IMR-90 (cell line): ENCODE measurements around the gene RNF215. TPM values are rescaled to one million over a fixed set of nuclear protein-coding genes. Genes with fewer than 3 reads are reported as not detected.

Source experiments
- ATAC-seq: fragments of 200-7000 bp; cut with Tn5 transposase; 2 replicates; pipeline ENCODE4 v1.9.1; 2020; ENCODE audit warnings: low read depth, mild to moderate bottlenecking, moderate library complexity
- BruUV-seq: library from RNA; stranded (reverse); fragments of 400-500 nt; replicated peaks from 2 replicates; lab custom pipeline; 2021; lab: Mats Ljungman, UMichigan
- CTCF ChIA-PET: fragments of 300-600 bp; formaldehyde crosslinking; extraction: SDS; loops from one replicate; lab custom pipeline; 2021; ENCODE audit warnings: antibody characterized with exemption; lab: Yijun Ruan, JAX
- POLR2A ChIA-PET: fragments of 300-600 bp; sonication (Branson Sonifier 250); formaldehyde crosslinking; loops from one replicate; lab custom pipeline; 2022; ENCODE audit warnings: antibody characterized with exemption; ENCODE audit not compliant: unreplicated experiment; lab: Charles Lee
- DNase-seq: peaks from one replicate; pipeline ENCODE4 v3.0.0; 2013
- H2AFZ ChIP-seq: replicated peaks from 2 replicates; pipeline ENCODE3; 2013; ENCODE audit warnings: low read length, mild to moderate bottlenecking; ENCODE audit not compliant: poor library complexity
- H2AK5ac ChIP-seq: 2 replicates; pipeline ENCODE4 v1.6.1; 2013; ENCODE audit warnings: low read depth, low read length, inconsistent platforms
- H2AK9ac ChIP-seq: replicated peaks from 2 replicates; pipeline ENCODE3; 2013; ENCODE audit warnings: mild to moderate bottlenecking, low read depth, low read length, moderate library complexity; ENCODE audit not compliant: poor library complexity
- H2BK120ac ChIP-seq: 2 replicates; pipeline ENCODE4 v1.6.1; 2013; ENCODE audit warnings: low read depth, low read length, inconsistent platforms
- H2BK15ac ChIP-seq: 3 replicates; pipeline ENCODE4 v1.6.1; 2013; ENCODE audit warnings: low read depth, low read length, inconsistent platforms
- H2BK20ac ChIP-seq: 2 replicates; pipeline ENCODE4 v1.6.1; 2013; ENCODE audit warnings: low read depth, mild to moderate bottlenecking, inconsistent platforms, low read length, moderate library complexity
- H2BK5ac ChIP-seq: 2 replicates; pipeline ENCODE4 v1.6.1; 2013; ENCODE audit warnings: mild to moderate bottlenecking, low read depth, low read length, inconsistent platforms; ENCODE audit not compliant: poor library complexity, severe bottlenecking
- H3K14ac ChIP-seq: replicated peaks from 2 replicates; pipeline ENCODE4 v1.6.1; 2013; ENCODE audit warnings: low read depth, low read length, inconsistent platforms
- H3K18ac ChIP-seq: 2 replicates; pipeline ENCODE4 v1.6.1; 2013; ENCODE audit warnings: low read depth, low read length, control low read depth
- H3K23ac ChIP-seq: 2 replicates; pipeline ENCODE4 v1.6.1; 2013; ENCODE audit warnings: low read depth, low read length, inconsistent platforms
- H3K27ac ChIP-seq: 2 replicates; pipeline ENCODE4 v1.5.1; 2013; ENCODE audit warnings: mild to moderate bottlenecking, control low read depth, low read length; ENCODE audit not compliant: insufficient read depth
- H3K27me3 ChIP-seq: 2 replicates; pipeline ENCODE4 v1.6.1; 2013; ENCODE audit warnings: low read length; ENCODE audit not compliant: control insufficient read depth, insufficient read depth
- H3K36me3 ChIP-seq: 2 replicates; pipeline ENCODE4 v1.6.1; 2013; ENCODE audit warnings: low read length, mixed read lengths; ENCODE audit not compliant: control insufficient read depth, insufficient read depth
- H3K4ac ChIP-seq: 2 replicates; pipeline ENCODE4 v1.6.1; 2013; ENCODE audit warnings: low read depth, low read length, inconsistent platforms
- H3K4me1 ChIP-seq: 2 replicates; pipeline ENCODE4 v1.6.1; 2013; ENCODE audit warnings: low read length, mixed read lengths; ENCODE audit not compliant: control insufficient read depth, insufficient read depth
- H3K4me2 ChIP-seq: 2 replicates; pipeline ENCODE4 v1.6.1; 2013; ENCODE audit warnings: low read depth, mild to moderate bottlenecking, control low read depth, low read length, moderate library complexity
- H3K4me3 ChIP-seq: 2 replicates; pipeline ENCODE4 v1.5.1; 2013; ENCODE audit warnings: low read depth, mild to moderate bottlenecking, control low read depth, low read length, moderate library complexity; ENCODE audit not compliant: insufficient read depth
- H3K56ac ChIP-seq: 2 replicates; pipeline ENCODE4 v1.6.1; 2013; ENCODE audit warnings: low read length, inconsistent platforms; ENCODE audit not compliant: insufficient read depth; ENCODE audit errors: extremely low read depth
- H3K79me1 ChIP-seq, 2 experiments: 2 replicates each; pipeline ENCODE4 v1.6.1; 2013; ENCODE audit warnings: low read length in 2 of 2, inconsistent platforms in 1 of 2, low read depth in 1 of 2
- H3K9ac ChIP-seq: 2 replicates; pipeline ENCODE4 v1.6.1; 2013; ENCODE audit warnings: low read depth, low read length, control low read depth
- H3K9me1 ChIP-seq: 2 replicates; pipeline ENCODE4 v1.6.1; 2013; ENCODE audit warnings: low read length, inconsistent platforms; ENCODE audit not compliant: insufficient read depth
- H3K9me3 ChIP-seq: 2 replicates; pipeline ENCODE4 v1.6.1; 2013; ENCODE audit warnings: low read length; ENCODE audit not compliant: control insufficient read depth, insufficient read depth
- H4K20me1 ChIP-seq: 2 replicates; pipeline ENCODE4 v1.6.1; 2013; ENCODE audit warnings: low read length, inconsistent platforms; ENCODE audit not compliant: insufficient read depth
- H4K5ac ChIP-seq: 2 replicates; pipeline ENCODE4 v1.6.1; 2013; ENCODE audit warnings: mild to moderate bottlenecking, low read depth, low read length, control low read depth
- H4K8ac ChIP-seq, 2 experiments: 2 replicates each; pipeline ENCODE4 v1.6.1; 2013; ENCODE audit warnings: low read depth in 2 of 2, low read length in 2 of 2, control low read depth in 1 of 2, inconsistent platforms in 1 of 2
- H4K91ac ChIP-seq: 2 replicates; pipeline ENCODE4 v1.6.1; 2013; ENCODE audit warnings: low read depth, low read length, inconsistent platforms; ENCODE audit not compliant: insufficient read depth
- BHLHE40 ChIP-seq: fragments of 150-350 bp; IDR thresholded peaks from 2 replicates; pipeline ENCODE4 v1.6.1; 2016; ENCODE audit warnings: mild to moderate bottlenecking, low read depth, low read length
- CEBPB ChIP-seq: IDR thresholded peaks from 2 replicates; pipeline ENCODE4 v1.6.1; 2012; ENCODE audit warnings: low read depth, low read length, improper control_type of control experiment
- CHD1 ChIP-seq: IDR thresholded peaks from 2 replicates; pipeline ENCODE4 v1.6.1; 2012; ENCODE audit warnings: low read depth, low read length, improper control_type of control experiment
- FOS ChIP-seq: fragments of 150-350 bp; IDR thresholded peaks from 2 replicates; pipeline ENCODE4 v1.6.1; 2016; ENCODE audit warnings: low read depth, low read length
- MAFK ChIP-seq: IDR thresholded peaks from 2 replicates; pipeline ENCODE4 v1.6.1; 2012; ENCODE audit warnings: low read depth, low read length, improper control_type of control experiment
- MAZ ChIP-seq: IDR thresholded peaks from 2 replicates; pipeline ENCODE4 v1.6.1; 2012; ENCODE audit warnings: low read depth, mild to moderate bottlenecking, low read length, improper control_type of control experiment, moderate library complexity, borderline replicate concordance
- MXI1 ChIP-seq: IDR thresholded peaks from 2 replicates; pipeline ENCODE4 v1.6.1; 2012; ENCODE audit warnings: low read depth, mild to moderate bottlenecking, low read length, moderate library complexity, borderline replicate concordance
- NFE2L2 ChIP-seq: fragments of 150-350 bp; IDR thresholded peaks from 2 replicates; pipeline ENCODE4 v1.6.1; 2016; ENCODE audit warnings: low read depth, mild to moderate bottlenecking, low read length
- POLR2A ChIP-seq: IDR thresholded peaks from 2 replicates; pipeline ENCODE4 v1.6.1; 2012; ENCODE audit warnings: mild to moderate bottlenecking, low read depth, low read length
- RAD21 ChIP-seq: IDR thresholded peaks from 2 replicates; pipeline ENCODE4 v1.6.1; 2012; ENCODE audit warnings: low read length, improper control_type of control experiment
- RCOR1 ChIP-seq: IDR thresholded peaks from 2 replicates; pipeline ENCODE4 v1.6.1; 2012; ENCODE audit warnings: mild to moderate bottlenecking, low read length, improper control_type of control experiment; ENCODE audit not compliant: insufficient replicate concordance
- RFX5 ChIP-seq: IDR thresholded peaks from 2 replicates; pipeline ENCODE4 v1.8.0; 2012; ENCODE audit warnings: low read depth, mild to moderate bottlenecking, low read length, moderate library complexity
- SMC3 ChIP-seq: fragments of 150-350 bp; IDR thresholded peaks from 2 replicates; pipeline ENCODE4 v1.6.1; 2016; ENCODE audit warnings: low read depth, mild to moderate bottlenecking, antibody characterized with exemption, low read length, moderate library complexity
- WGBS, 2 experiments: methylation state at CpG; one replicate each; pipeline versions ENCODE4 v1.1.5 to v1.1.7; 2013; ENCODE audit warnings: missing lambda C conversion rate in 2 of 2; ENCODE audit not compliant: insufficient read length in 1 of 2; ENCODE audit errors: extremely low coverage in 2 of 2; 5-methylcytosine and 5-hydroxymethylcytosine counted together
- dilution Hi-C: fragments of 300-500 bp; cut with HindIII; formaldehyde crosslinking; loops from one replicate; pipeline ENCODE4 v1.14.3; 2018; ENCODE audit warnings: low sequenced_read_pairs; ENCODE audit not compliant: unreplicated experiment
- in situ Hi-C: fragments of 300-500 bp; cut with MboI; formaldehyde crosslinking; loops from 3 replicates; pipeline ENCODE4 v1.14.3; 2019; ENCODE audit warnings: low sequenced_read_pairs, inconsistent platforms, mixed read lengths
- intact Hi-C: fragments of 100-400 bp; cut with micrococcal nuclease; formaldehyde crosslinking; loops from 2 replicates; pipeline ENCODE4 v1.10.0; 2022
- polyA plus RNA-seq, 3 experiments: library from polyadenylated mRNA; depleted of rRNA; stranded (reverse); fragments of >200 nt; gene quantifications; 2 replicates each; pipeline ENCODE4 v1.2.3, GENCODE V29; 2012; ENCODE audit warnings: low replicate concordance in 1 of 3
- total RNA-seq: library from RNA; depleted of rRNA; stranded (reverse); fragments of >200 nt; gene quantifications from 2 replicates; pipeline ENCODE4 v1.2.3, GENCODE V29; 2012
- TF ChIP-seq, protein P1 (sequence below): fragments of 150-350 bp; IDR thresholded peaks from 2 replicates; pipeline ENCODE4 v1.6.1; 2017; ENCODE audit warnings: mild to moderate bottlenecking, antibody characterized with exemption, low read length, low read depth
- TF ChIP-seq, protein P2 (sequence below): conservative IDR thresholded peaks from 2 replicates; pipeline ENCODE4 v1.5.1; 2012; ENCODE audit warnings: mild to moderate bottlenecking, low read depth, low read length, improper control_type of control experiment
- TF ChIP-seq, protein P3 (sequence below): fragments of 150-350 bp; IDR thresholded peaks from 2 replicates; pipeline ENCODE4 v1.6.1; 2016; ENCODE audit warnings: low read depth, mild to moderate bottlenecking, low read length, moderate library complexity, borderline replicate concordance

RNF215 gene
- total and polyA plus RNA-seq, 2 of the 4 experiments (the other 2 are of a cell fraction), result 15.8 to 21.9 TPM

DNA sequence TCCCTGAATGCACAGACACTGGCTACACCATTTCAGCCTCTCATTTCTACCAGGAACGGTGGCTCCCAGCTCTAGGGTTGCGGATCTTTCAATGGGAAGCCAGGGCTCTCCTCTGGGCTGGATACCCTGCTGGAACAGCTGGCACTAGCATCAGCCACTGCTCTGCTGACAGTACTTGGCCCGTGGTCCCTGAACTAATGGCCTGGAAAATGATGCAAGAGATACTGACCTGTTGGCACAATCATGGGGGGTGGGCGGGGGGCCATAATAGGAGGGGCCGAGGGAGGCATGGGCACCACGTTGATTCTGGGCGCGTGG lies 49.8 kb downstream of the RNF215 start:
- ATAC-seq, result no peak
- peaks cover 95% of the 10 kb centered on the region for H3K36me3 ChIP-seq
- H2BK120ac ChIP-seq, result no peak overlapping the region
- H3K18ac ChIP-seq, result no peak overlapping the region
- H2AFZ ChIP-seq, result no peak overlapping the region
- no peak overlapping the region for H2BK15ac ChIP-seq
- H2BK5ac ChIP-seq, result no peak overlapping the region
- no peaks in the 10 kb centered on the region for H3K4me1 ChIP-seq
- DNase-seq, result no peak
- H3K14ac ChIP-seq, result no peak overlapping the region
- no peak overlapping the region for H2AK5ac ChIP-seq
- intact Hi-C loops, result no loop called here
- H3K27ac ChIP-seq, result no peak overlapping the region
- dilution Hi-C loops, result no loop called here
- H3K4me3 ChIP-seq, result no peak overlapping the region
- no peak overlapping the region for H3K9ac ChIP-seq
- H3K27me3 ChIP-seq, result no peaks in the 10 kb centered on the region
- H3K23ac ChIP-seq, result no peak overlapping the region
- ChIA-PET POLR2A (interaction anchor here (1.5 kb wide), 1 partner anchor 11 kb away, joined by 3 read pairs; the partner anchor contains the start of gene TBC1D10A), CTCF (no interaction called here)
- no peak overlapping the region for H2BK20ac ChIP-seq
- 0 out of 2 replicates have a peak, but pooled peaks cover 3% of the 10 kb centered on the region for H4K20me1 ChIP-seq
- no peak overlapping the region for H3K56ac ChIP-seq
- BruUV-seq, result no TSS peak
- TF ChIP-seq, protein P1, sequence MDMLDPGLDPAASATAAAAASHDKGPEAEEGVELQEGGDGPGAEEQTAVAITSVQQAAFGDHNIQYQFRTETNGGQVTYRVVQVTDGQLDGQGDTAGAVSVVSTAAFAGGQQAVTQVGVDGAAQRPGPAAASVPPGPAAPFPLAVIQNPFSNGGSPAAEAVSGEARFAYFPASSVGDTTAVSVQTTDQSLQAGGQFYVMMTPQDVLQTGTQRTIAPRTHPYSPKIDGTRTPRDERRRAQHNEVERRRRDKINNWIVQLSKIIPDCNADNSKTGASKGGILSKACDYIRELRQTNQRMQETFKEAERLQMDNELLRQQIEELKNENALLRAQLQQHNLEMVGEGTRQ, result no peak
- TF ChIP-seq CHD1 (no peak), BHLHE40 (no peak), MAZ (no peak), CEBPB (no peak), RCOR1 (no peak), FOS (no peak), SMC3 (no peak), RFX5 (no peak), MAFK (no peak), RAD21 (no peak), NFE2L2 (no peak), POLR2A (no peak), MXI1 (no peak)
- TF ChIP-seq, protein P2, sequence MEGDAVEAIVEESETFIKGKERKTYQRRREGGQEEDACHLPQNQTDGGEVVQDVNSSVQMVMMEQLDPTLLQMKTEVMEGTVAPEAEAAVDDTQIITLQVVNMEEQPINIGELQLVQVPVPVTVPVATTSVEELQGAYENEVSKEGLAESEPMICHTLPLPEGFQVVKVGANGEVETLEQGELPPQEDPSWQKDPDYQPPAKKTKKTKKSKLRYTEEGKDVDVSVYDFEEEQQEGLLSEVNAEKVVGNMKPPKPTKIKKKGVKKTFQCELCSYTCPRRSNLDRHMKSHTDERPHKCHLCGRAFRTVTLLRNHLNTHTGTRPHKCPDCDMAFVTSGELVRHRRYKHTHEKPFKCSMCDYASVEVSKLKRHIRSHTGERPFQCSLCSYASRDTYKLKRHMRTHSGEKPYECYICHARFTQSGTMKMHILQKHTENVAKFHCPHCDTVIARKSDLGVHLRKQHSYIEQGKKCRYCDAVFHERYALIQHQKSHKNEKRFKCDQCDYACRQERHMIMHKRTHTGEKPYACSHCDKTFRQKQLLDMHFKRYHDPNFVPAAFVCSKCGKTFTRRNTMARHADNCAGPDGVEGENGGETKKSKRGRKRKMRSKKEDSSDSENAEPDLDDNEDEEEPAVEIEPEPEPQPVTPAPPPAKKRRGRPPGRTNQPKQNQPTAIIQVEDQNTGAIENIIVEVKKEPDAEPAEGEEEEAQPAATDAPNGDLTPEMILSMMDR, result no peak
- TF ChIP-seq, protein P3, sequence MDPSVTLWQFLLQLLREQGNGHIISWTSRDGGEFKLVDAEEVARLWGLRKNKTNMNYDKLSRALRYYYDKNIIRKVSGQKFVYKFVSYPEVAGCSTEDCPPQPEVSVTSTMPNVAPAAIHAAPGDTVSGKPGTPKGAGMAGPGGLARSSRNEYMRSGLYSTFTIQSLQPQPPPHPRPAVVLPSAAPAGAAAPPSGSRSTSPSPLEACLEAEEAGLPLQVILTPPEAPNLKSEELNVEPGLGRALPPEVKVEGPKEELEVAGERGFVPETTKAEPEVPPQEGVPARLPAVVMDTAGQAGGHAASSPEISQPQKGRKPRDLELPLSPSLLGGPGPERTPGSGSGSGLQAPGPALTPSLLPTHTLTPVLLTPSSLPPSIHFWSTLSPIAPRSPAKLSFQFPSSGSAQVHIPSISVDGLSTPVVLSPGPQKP, result no peak
- in situ Hi-C loops, result no loop called here
- no peaks in the 10 kb centered on the region for H3K9me3 ChIP-seq
- H4K5ac ChIP-seq, result no peak overlapping the region
- no peak overlapping the region for H2AK9ac ChIP-seq
- no peak overlapping the region for H4K91ac ChIP-seq
- peaks cover 11% of the 10 kb centered on the region for H3K9me1 ChIP-seq
- no peak overlapping the region for H3K4ac ChIP-seq
- 93% methylated on average over 3 of the region's 8 CpGs; no CpG with 5 or more reads in 1 of the 2 experiments for WGBS, 2 experiments
- H3K4me2 ChIP-seq, result no peak overlapping the region
- peaks cover 2 to 11% of the 10 kb centered on the region in 2 experiments; a peak in 3 of 4 replicates for H3K79me1 ChIP-seq
- H4K8ac ChIP-seq, result no peak overlapping the region
